Camera-type eye (tissue), 1 donor: ENCODE data around the gene TCN1. TPM values are rescaled to one million over a fixed set of nuclear protein-coding genes. Genes with fewer than 3 reads are reported as not detected.

Source experiments
- total RNA-seq: library from RNA; depleted of rRNA; stranded (reverse); fragments of >200 nt; gene quantifications from one replicate; pipeline ENCODE4 v1.2.3, GENCODE V29; 2014

TCN1 gene
- total RNA-seq: 11.8 TPM

GRCh38 chr11:59866397-59866796 lies at the start of gene TCN1:
TCN1 (minus strand) TSS chr11:59866487; CDS start chr11:59866470, 17 bp downstream.

GRCh38 chr11:59878575-59878974 lies 12.3 kb upstream of the TCN1 start, which contains the start of gene OOSP3:
OOSP3 (plus strand) TSS chr11:59878782; CDS start chr11:59878809, 27 bp downstream.

GRCh38 chr11:59845399-59845798 lies 20.9 kb downstream of the TCN1 start, which contains the start of gene CBLIF:
CBLIF (minus strand) TSS chr11:59845499; CDS start chr11:59845453, 46 bp downstream.

DNA sequence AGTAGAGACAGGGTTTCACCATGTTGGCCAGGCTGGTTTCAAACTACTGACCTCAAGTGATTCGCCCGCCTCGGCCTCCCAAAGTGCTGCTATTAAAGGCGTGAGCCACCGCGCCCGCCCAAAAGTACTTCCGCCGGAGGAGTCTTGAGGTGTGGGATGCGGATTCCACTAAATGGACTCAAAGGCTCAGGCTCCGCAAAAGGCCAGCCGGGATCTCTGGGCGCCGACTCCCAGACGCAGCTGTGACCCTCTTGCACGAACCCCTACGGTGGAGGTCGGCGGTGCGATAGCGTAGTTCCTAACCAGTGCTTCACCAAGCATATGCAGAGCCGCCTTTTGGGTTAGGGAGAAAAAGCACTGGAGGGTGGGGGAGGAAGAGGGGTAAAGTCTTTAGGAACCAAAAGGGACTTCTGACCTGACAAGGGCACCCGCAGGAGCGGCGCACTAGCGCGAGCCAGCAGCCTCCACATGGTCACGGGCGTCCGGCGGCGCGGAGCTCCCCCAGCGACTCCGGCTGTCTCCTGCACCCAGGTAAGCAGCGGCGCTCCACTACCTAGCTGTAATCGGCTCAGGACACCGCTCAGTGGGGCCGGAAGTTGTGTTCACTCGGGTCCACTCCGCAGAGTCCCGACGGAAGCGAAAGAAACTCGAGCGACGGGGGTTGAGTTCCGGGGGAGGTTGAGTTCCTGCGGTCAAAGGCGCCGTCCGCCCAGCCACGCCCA lies 55.9 kb downstream of the TCN1 start, which contains the start of gene MRPL16:
MRPL16 (minus strand) TSS at position 590 of the 722 bp plus-strand sequence; CDS start at position 470, 120 bp downstream.

Other genes with a start within 250 kb of the TCN1 start
- 15.5 TPM for gene PATL1, start 197.4 kb downstream of the TCN1 start, total RNA-seq
- not detected for gene OR10V1, start 152.6 kb downstream of the TCN1 start, total RNA-seq
- 129 TPM for gene STX3, start 111.1 kb downstream of the TCN1 start, total RNA-seq
- gene MRPL16, start 55.7 kb downstream of the TCN1 start, total RNA-seq: 35.3 TPM
- not detected for gene CBLIF, start 21.0 kb downstream of the TCN1 start, total RNA-seq
- not detected for gene OOSP3, start 12.3 kb upstream of the TCN1 start, total RNA-seq
- gene OOSP1, start 71.9 kb upstream of the TCN1 start, total RNA-seq: not detected
- gene OOSP4A, start 97.5 kb upstream of the TCN1 start, total RNA-seq: not detected
- gene OOSP4B, start 150.7 kb upstream of the TCN1 start, total RNA-seq: not detected
- not detected for gene OOSP2, start 173.9 kb upstream of the TCN1 start, total RNA-seq
- gene MS4A3, start 190.2 kb upstream of the TCN1 start, total RNA-seq: 2.3 TPM
- 1.5 TPM for gene MS4A2, start 222.2 kb upstream of the TCN1 start, total RNA-seq